ENCODE measurements around the gene SOX14.

SOX14 gene

GRCh38 chr3:137768361-137769321, 4.5 kb downstream of the SOX14 start:
- no peak for DNase-seq (ENCODE audit: low read depth)

- DNase-seq (ENCODE audit: low read depth), result no peak
Measured at GRCh38 chr3:137769322-137770065, 5.4 kb downstream of the SOX14 start.

GRCh38 chr3:137770066-137770834, 6.1 kb downstream of the SOX14 start:
- no peak for DNase-seq (ENCODE audit: low read depth)

GRCh38 chr3:137770835-137771399, 6.8 kb downstream of the SOX14 start:
- DNase-seq (ENCODE audit: low read depth), result no peak

GRCh38 chr3:137771401-137772213, 7.5 kb downstream of the SOX14 start:
- DNase-seq (ENCODE audit: low read depth), result no peak

GRCh38 chr3:137772214-137772955, 8.3 kb downstream of the SOX14 start:
- no peak for DNase-seq (ENCODE audit: low read depth)

GRCh38 chr3:137778941-137779340, 14.8 kb downstream of the SOX14 start:
- DNase-seq (ENCODE audit: low read depth), result no peak

GRCh38 chr3:137787529-137787928, 23.4 kb downstream of the SOX14 start:
- DNase-seq (ENCODE audit: low read depth), result no peak

GRCh38 chr3:137789236-137789635, 25.1 kb downstream of the SOX14 start:
- no peak for DNase-seq (ENCODE audit: low read depth)

GRCh38 chr3:137792626-137793271, 28.6 kb downstream of the SOX14 start:
- DNase-seq (ENCODE audit: low read depth), result no peak

- no peak for DNase-seq (ENCODE audit: low read depth)
Measured at GRCh38 chr3:137796993-137797392, 32.9 kb downstream of the SOX14 start.

GRCh38 chr3:137803215-137803614, 39.1 kb downstream of the SOX14 start:
- DNase-seq (ENCODE audit: low read depth), result no peak

GRCh38 chr3:137807998-137808397, 43.9 kb downstream of the SOX14 start:
- DNase-seq (ENCODE audit: low read depth), result no peak

- no peak for DNase-seq (ENCODE audit: low read depth)
Measured at GRCh38 chr3:137809509-137809908, 45.4 kb downstream of the SOX14 start.

- DNase-seq (ENCODE audit: low read depth), result no peak
Measured at GRCh38 chr3:137812023-137812422, 47.9 kb downstream of the SOX14 start.

- DNase-seq (ENCODE audit: low read depth), result no peak
Measured at GRCh38 chr3:137815251-137815650, 51.1 kb downstream of the SOX14 start.

All from fibroblast of gingiva (primary cell).